8988T (cell line): Measurements from ENCODE around the gene TPSD1.
"Not testable (repeated sequence)": the region's sequence is repeated elsewhere in the genome, so short reads cannot be mapped to it uniquely, and the experiment has no call there.

Source experiments
- DNase-seq: peaks from one replicate; pipeline ENCODE4 v3.0.0; 2011

Gene TPSD1

GRCh38 chr16:1243907-1244850 is 11.7 kb upstream of the TPSD1 start:
- not testable (repeated sequence) for DNase-seq

- no peak for DNase-seq
Observed at GRCh38 chr16:1244881-1245280, 11.0 kb upstream of the TPSD1 start.

DNA sequence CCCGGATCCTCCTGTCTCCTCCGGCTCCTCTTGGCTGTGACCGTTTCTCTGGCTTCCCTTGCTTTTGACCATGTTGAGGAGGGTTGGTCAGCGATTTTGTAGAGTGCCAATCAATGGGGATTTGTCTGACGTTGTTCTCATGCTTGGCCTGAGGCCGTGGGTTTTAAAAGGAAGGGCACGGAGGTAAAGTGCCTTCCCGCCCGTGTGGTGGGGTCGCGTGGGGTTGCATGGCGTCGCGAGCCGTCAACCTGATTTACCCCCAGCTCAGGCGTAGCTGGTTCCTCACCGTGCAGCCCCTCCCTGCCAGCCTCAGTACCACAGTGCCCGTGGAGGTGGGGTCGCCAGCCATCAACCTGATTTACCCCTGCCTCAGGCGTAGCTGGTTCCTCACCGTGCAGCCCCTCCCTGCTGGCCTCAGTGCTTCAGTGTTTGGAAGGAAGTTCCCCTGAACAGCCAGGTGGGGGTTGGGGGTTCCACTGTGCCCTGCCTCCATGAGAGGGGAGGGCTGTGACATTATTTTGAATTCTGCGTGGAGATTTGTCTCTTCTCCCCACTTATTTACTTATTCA is 10.3 kb upstream of the TPSD1 start:
- no peak for DNase-seq

DNA sequence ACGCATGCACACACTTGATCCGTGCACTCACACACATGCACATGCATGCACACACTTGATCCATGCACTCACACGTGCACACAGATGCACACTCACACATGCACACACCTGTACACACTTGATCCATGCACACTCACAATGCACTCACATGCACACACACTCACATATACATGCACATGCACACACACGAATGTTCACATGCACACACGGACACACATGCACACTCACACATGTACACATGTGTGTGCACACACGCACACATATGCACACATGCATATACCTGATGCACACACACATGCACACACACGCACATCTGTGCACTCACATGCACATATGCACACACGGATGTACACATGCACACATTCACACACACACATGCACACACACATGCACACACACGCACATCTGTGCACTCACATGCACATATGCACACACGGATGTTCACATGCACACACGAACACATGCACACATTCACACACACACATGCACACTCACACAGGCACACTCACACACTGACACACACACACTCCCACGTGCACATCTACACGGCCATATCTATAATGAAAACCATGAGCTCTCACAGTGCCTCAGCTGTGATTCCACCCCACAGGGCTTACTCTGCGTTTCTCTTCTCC is 7.8 kb upstream of the TPSD1 start:
- not testable (repeated sequence) for DNase-seq

DNA sequence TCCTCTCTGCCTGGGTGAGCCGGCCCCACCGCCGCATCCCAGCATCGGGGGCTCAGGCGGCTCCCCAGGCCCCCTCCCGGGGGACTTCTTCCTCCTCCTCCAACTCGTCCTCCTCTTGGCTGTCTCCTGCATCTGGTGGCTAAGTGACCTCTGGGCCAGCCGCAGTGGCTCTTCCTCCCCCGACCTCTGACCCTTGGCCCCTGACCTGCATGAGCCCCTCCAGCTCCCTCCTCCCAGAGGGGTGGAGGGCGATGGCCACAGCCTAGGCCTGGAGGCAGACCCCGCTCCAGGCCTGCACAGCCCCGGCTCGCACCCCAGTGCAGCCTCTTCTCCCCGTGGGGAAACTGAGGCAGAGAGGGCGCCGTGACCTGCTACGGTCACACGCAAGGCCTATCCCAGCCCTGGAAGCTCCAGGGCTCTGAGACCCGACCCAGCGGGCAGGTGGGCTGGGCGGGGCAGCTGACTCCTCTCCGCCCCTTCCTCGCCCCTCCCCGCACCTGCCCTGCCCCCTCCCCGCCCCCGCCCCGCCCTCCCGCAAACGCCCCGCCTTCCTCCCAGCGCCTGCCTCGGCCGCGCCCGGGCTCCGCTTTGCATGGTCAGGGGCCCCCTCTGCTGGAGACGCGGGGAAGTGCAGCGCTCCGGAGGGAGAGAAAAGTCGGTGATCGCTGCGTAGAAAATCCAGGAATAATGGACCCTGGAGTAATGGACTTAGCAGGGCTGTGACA is 6.7 kb upstream of the TPSD1 start:
- DNase-seq = not testable (repeated sequence)

GRCh38 chr16:1253701-1254364 is 2.0 kb upstream of the TPSD1 start:
- DNase-seq = not testable (repeated sequence)

DNA sequence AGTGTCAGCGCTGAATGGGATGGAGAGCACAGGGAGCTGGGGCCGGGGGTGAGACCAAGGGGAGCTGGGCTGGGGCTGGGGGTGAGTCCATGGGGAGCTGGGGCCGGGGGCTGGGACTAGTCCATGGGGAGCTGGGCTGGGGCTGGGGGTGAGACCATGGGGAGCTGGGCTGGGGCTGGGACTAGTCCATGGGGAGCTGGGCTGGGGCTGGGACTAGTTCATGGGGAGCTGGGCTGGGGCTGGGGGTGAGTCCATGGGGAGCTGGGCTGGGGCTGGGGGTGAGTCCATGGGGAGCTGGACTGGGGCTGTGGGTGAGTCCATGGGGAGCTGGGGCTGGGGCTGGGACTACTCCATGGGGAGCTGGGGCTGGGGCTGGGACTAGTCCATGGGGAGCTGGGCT is 1.0 kb upstream of the TPSD1 start:
- DNase-seq = not testable (repeated sequence)

DNA sequence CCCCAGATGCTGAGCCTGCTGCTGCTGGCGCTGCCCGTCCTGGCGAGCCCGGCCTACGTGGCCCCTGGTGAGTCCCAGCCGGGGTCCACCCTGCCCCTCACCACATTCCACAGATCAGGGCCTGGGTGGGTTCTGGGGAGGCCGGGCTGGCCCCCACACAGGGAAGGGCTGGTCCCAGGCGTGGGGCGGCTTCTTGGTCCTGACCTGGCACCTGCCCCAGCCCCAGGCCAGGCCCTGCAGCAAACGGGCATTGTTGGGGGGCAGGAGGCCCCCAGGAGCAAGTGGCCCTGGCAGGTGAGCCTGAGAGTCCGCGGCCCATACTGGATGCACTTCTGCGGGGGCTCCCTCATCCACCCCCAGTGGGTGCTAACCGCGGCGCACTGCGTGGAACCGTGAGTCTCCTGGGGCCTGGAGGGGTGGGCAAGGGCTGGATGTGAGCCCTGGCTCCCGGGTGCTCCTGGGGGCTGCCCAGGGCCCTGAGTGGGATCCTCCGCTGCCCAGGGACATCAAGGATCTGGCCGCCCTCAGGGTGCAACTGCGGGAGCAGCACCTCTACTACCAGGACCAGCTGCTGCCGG is 516 bp downstream of the TPSD1 start:
- not testable (repeated sequence) for DNase-seq

GRCh38 chr16:1256874-1257322 is 1.0 kb downstream of the TPSD1 start:
- DNase-seq = no peak

GRCh38 chr16:1257561-1258224 is 1.8 kb downstream of the TPSD1 start:
- DNase-seq = no peak

DNA sequence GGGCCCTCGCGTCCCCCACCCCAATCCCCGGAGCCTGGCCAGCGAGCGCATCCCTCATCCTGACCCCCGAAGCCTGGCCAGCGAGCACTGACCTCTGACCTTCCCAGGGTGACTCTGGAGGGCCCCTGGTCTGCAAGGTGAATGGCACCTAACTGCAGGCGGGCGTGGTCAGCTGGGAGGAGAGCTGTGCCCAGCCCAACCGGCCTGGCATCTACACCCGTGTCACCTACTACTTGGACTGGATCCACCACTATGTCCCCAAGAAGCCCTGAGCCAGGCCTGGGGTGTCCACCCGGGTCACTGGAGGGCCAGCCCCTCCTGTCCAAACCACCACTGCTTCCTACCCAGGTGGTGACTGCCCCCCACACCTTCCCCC is 2.3 kb downstream of the TPSD1 start:
- DNase-seq = no peak

DNA sequence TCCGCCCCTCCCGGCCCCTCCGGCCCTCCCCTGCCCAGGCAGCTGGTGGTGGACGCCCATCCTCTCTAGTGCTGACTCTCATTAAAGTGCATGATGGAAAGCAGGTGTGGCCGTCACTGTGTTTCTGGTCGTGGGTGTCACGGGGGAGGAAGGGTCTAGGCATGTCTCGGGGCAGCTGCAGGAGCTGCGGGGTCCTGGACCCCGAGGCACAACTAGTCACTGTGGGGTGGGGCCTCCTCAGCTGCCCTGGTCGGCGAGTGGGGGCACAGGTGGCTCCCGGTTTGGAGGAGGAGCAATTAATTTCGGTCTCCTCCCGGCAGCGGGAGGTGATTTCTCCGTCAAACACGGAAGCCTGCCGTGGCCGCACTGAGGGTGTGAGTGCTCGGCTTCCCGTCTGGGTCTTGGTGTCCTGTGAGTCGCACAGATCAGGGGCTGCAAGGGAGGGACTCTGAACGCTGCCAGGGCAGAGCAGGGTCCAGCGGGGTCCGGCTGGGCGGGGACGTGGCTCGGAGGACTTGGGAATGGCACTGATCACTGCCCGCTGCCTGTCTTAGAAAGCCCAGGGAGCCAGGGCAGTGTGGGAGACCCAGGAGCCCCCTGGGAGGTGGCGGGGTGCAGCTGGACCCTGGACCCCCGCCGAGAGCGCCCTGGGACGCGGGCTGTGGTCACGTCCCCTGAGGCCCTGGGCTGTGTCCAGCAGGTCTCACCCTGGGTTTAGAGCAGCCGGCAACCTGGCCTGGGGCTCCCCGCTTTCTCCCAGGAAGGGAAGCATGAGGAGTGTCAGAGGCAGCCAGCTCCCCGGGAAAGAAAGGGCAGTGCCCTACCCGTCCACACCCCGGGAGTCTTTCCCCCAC is 3.3 kb downstream of the TPSD1 start:
- DNase-seq = no peak

DNA sequence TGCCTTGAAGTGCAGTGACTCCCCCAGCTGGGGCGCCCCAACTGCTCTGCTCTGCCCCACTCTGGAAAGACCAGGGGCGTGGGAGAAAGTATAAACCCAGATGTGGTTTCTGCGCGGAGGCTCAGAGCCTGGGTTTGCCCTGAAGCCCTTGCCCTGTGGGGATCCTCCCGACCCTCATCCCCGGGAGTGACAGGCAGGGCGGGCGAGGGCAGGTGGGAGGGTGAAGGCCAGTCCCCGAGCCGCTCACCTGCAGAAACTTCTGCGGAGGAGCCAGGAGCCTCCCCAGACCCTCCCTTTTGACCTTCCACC is 3.8 kb downstream of the TPSD1 start:
- no peak for DNase-seq

DNA sequence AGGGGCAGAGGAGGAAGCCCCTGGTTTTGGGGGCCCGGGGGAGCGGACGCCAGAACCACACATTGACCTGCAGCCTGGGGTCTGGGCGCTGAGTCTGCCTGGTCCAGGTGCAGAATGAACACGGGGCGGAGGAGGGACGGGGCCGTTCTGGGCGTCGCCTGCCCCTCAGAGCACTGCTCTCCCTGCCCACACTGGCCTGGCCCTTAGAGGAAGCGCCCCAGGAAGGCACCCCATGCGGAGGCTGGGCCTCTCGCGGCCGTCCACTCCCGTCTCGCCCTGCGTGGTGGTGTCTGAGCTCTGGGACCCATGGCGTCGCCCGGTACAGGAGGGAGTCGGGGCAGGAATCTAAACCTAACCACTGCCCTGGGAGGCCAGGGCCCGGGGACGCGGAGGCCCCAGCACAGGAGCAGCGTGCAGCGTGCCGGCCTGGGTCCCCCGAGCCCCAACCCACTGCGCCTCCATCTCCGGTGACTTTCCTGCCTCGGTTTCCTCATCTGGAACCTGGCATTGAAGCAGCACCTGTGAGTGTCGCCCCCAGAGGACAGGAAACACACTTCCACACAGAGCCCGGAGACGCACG is 4.3 kb downstream of the TPSD1 start:
- DNase-seq = no peak

DNA sequence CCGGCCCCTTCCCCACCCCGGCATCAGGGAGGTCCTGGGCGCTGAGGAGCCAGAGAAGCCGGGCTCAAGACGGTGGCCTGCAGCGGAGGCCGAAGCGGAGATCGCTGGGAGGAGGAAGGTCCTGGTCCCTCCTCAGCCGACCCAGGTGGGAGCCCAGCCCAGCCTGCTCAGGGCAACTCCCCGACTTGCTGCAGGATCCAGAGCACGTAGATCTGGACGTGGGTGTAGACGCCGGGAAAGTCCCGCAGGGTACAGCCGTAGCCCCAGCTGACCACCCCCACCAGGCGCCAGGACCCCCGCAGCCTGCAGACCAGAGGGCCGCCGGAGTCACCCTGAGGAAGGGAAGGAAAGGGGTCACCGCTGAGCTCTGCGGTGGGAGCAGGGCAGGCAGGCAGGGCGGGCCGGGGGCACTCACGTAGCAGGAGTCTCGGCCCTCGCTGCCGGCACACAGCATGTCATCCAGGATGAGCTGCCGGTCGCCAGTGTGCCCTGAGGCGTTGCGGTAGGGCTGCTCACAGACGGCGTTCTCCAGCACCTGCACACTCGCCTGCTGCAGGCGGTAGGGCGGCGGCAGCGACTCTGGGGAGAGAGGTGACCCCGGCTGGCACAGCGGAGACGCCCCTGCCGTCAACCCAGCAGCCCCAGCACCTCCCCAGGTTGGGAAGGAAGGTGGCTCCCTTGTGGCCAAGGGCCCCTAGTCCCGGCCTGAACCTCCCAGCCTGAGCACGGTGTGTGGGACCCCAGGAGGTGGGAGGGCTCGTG is 5.4 kb downstream of the TPSD1 start:
- no peak for DNase-seq

DNA sequence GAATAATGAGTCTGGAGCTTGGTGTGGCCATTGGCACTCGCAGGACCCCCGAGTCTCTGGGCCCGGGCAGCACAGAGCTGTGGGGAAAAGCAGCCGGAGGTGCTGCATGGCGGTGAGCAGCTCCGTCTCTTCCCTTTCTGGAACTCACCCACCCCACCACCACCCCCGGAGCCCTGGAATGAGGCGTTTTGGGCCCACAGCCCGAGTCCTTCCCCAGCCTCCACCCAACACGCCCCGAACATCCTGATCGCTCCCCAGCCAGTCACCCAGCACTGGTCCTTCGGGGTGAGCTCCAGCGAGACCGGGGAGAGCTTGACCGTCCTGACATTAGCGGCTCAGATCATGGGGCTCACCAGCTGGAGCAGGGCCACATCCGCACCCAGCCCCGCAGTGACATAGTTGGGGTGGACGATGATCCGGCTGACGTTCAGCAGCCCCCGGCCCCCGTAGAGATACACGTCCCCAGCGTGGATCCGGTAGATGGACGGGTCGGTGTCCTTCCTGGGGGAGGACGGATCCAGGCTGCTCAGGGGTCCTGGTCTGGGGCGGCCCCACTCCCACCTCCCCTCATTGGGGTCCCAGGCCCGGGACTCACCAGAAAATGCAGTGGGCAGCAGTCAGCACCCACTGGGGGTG is 6.5 kb downstream of the TPSD1 start:
- DNase-seq = no peak

DNA sequence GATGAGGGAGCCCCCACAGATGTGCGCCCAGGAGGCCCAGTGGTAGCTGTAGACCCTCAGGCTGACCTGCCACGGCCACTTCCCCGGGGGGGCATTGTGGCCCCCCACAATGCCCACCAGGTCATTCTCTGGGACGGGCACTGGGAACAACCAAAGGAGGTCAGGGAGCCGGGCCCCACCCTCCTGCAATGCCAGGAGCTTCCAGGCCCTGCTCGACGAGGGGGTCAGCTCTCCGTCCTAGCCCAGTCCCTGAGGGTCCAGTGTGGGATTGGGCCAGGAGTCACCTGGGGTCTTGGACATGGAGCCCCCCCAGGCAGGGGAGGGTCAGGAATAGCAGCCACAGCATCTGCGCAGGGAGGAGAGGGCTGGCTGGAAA is 7.0 kb downstream of the TPSD1 start:
- no peak for DNase-seq

- no peak for DNase-seq
Observed at GRCh38 chr16:1263591-1264344, 7.9 kb downstream of the TPSD1 start.
